IMR-90 (cell line): ENCODE results near the gene HSD17B8.

Experiments
- CEBPB ChIP-seq: IDR thresholded peaks from 2 replicates; pipeline ENCODE4 v1.6.1; 2012; ENCODE audit warnings: low read depth, low read length, improper control_type of control experiment
- CTCF ChIP-seq: conservative IDR thresholded peaks from 2 replicates; pipeline ENCODE4 v1.5.1; 2012; ENCODE audit warnings: mild to moderate bottlenecking, low read depth, low read length, improper control_type of control experiment
- FOS ChIP-seq: fragments of 150-350 bp; IDR thresholded peaks from 2 replicates; pipeline ENCODE4 v1.6.1; 2016; ENCODE audit warnings: low read depth, low read length
- POLR2A ChIP-seq: IDR thresholded peaks from 2 replicates; pipeline ENCODE4 v1.6.1; 2012; ENCODE audit warnings: mild to moderate bottlenecking, low read depth, low read length
- RAD21 ChIP-seq: IDR thresholded peaks from 2 replicates; pipeline ENCODE4 v1.6.1; 2012; ENCODE audit warnings: low read length, improper control_type of control experiment
- RFX5 ChIP-seq: IDR thresholded peaks from 2 replicates; pipeline ENCODE4 v1.8.0; 2012; ENCODE audit warnings: low read depth, mild to moderate bottlenecking, low read length, moderate library complexity
- SMC3 ChIP-seq: fragments of 150-350 bp; IDR thresholded peaks from 2 replicates; pipeline ENCODE4 v1.6.1; 2016; ENCODE audit warnings: low read depth, mild to moderate bottlenecking, antibody characterized with exemption, low read length, moderate library complexity

- TF ChIP-seq POLR2A (no peak), CTCF (no peak), SMC3 (no peak), RAD21 (no peak), FOS (peak; percentile 23; the same call in 1 of the 2 replicates), CEBPB (no peak), RFX5 (no peak)
These were observed 45.5 kb downstream of the HSD17B8 start for GRCh38 chr6:33249732-33250630.
